H9 (cell line): ENCODE results near the gene EGLN1. TPM values are rescaled to one million over a fixed set of nuclear protein-coding genes. Genes with fewer than 3 reads are reported as not detected.

Experiments
- DNase-seq: peaks from one replicate; pipeline ENCODE4 v3.0.0-alpha.2; 2017
- H2AFZ ChIP-seq: one replicate; pipeline ENCODE4 v1.6.1; 2013; ENCODE audit warnings: mild to moderate bottlenecking, low read length, control low read depth, moderate library complexity
- H2AK5ac ChIP-seq: 2 replicates; pipeline ENCODE4 v1.6.1; 2013; ENCODE audit warnings: low read length, control low read depth, mixed read lengths; ENCODE audit not compliant: insufficient read length
- H2BK120ac ChIP-seq: one replicate; pipeline ENCODE4 v1.6.1; 2013; ENCODE audit warnings: low read depth, mild to moderate bottlenecking, low read length, control low read depth, inconsistent platforms; ENCODE audit not compliant: poor library complexity, severe bottlenecking
- H2BK12ac ChIP-seq: 2 replicates; pipeline ENCODE4 v1.6.1; 2013; ENCODE audit warnings: low read length, control low read depth, mixed read lengths, low read depth; ENCODE audit not compliant: insufficient read length
- H2BK15ac ChIP-seq: 2 replicates; pipeline ENCODE4 v1.6.1; 2013; ENCODE audit warnings: low read depth, low read length, control low read depth
- H2BK20ac ChIP-seq: one replicate; pipeline ENCODE4 v1.6.1; 2013; ENCODE audit warnings: low read depth, mild to moderate bottlenecking, low read length, control low read depth, inconsistent platforms; ENCODE audit not compliant: poor library complexity, severe bottlenecking
- H2BK5ac ChIP-seq: 2 replicates; pipeline ENCODE4 v1.6.1; 2013; ENCODE audit warnings: low read length, control low read depth, mixed read lengths; ENCODE audit not compliant: insufficient read length
- H3K14ac ChIP-seq: 2 replicates; pipeline ENCODE4 v1.6.1; 2013; ENCODE audit warnings: low read length, control low read depth; ENCODE audit not compliant: insufficient read depth
- H3K18ac ChIP-seq: 2 replicates; pipeline ENCODE4 v1.6.1; 2013; ENCODE audit warnings: low read depth, mild to moderate bottlenecking, mixed read lengths, low read length, control low read depth; ENCODE audit not compliant: insufficient read length
- H3K23ac ChIP-seq: 2 replicates; pipeline ENCODE4 v1.6.1; 2013; ENCODE audit warnings: low read length, control low read depth, mixed read lengths, low read depth; ENCODE audit not compliant: insufficient read length
- H3K23me2 ChIP-seq: 2 replicates; pipeline ENCODE4 v1.6.1; 2013; ENCODE audit warnings: low read depth, mild to moderate bottlenecking, mixed read lengths, low read length, control low read depth; ENCODE audit not compliant: insufficient read length, poor library complexity, severe bottlenecking
- H3K27ac ChIP-seq: 2 replicates; pipeline ENCODE4 v1.5.1; 2013; ENCODE audit warnings: low read length, control low read depth, mixed read lengths, low read depth; ENCODE audit not compliant: insufficient read length
- H3K27me3 ChIP-seq: 2 replicates; pipeline ENCODE4 v1.6.1; 2013; ENCODE audit warnings: low read length, control low read depth, inconsistent platforms; ENCODE audit not compliant: insufficient read depth
- H3K4ac ChIP-seq: 2 replicates; pipeline ENCODE4 v1.6.1; 2013; ENCODE audit warnings: low read depth, mild to moderate bottlenecking, control low read depth, inconsistent platforms, low read length, moderate library complexity
- H3K4me1 ChIP-seq: 2 replicates; pipeline ENCODE4 v1.6.1; 2013; ENCODE audit warnings: low read length, control low read depth, inconsistent platforms; ENCODE audit not compliant: insufficient read depth
- H3K4me2 ChIP-seq: 2 replicates; pipeline ENCODE4 v1.6.1; 2013; ENCODE audit warnings: low read length, control low read depth, mixed read lengths; ENCODE audit not compliant: insufficient read length, insufficient read depth
- H3K56ac ChIP-seq: 2 replicates; pipeline ENCODE4 v1.6.1; 2013; ENCODE audit warnings: low read depth, mild to moderate bottlenecking, mixed read lengths, low read length, control low read depth; ENCODE audit not compliant: insufficient read length
- H3K79me1 ChIP-seq: 2 replicates; pipeline ENCODE4 v1.6.1; 2013; ENCODE audit warnings: low read depth, mild to moderate bottlenecking, moderate library complexity, low read length, control low read depth, inconsistent platforms; ENCODE audit not compliant: insufficient read depth, poor library complexity, severe bottlenecking
- H3K79me2 ChIP-seq: 2 replicates; pipeline ENCODE4 v1.6.1; 2013; ENCODE audit warnings: low read length, control low read depth, inconsistent platforms; ENCODE audit not compliant: insufficient read depth
- H3K9ac ChIP-seq: 2 replicates; pipeline ENCODE4 v1.6.1; 2013; ENCODE audit warnings: low read length, control low read depth, mixed read lengths; ENCODE audit not compliant: insufficient read length; ENCODE audit errors: extremely low read depth
- H3K9me3 ChIP-seq: one replicate; pipeline ENCODE4 v1.6.1; 2013; ENCODE audit warnings: low read depth, low read length, inconsistent platforms; ENCODE audit not compliant: control insufficient read depth
- H3T11ph ChIP-seq: one replicate; pipeline ENCODE4 v1.6.1; 2013; ENCODE audit warnings: mild to moderate bottlenecking, low read length, control low read depth, inconsistent platforms
- H4K20me1 ChIP-seq: one replicate; pipeline ENCODE4 v1.6.1; 2013; ENCODE audit not compliant: control insufficient read depth, insufficient read length, insufficient read depth
- H4K5ac ChIP-seq: 2 replicates; pipeline ENCODE4 v1.6.1; 2013; ENCODE audit warnings: low read depth, mild to moderate bottlenecking, mixed read lengths, low read length, control low read depth; ENCODE audit not compliant: insufficient read length
- H4K8ac ChIP-seq: replicated peaks from 2 replicates; pipeline ENCODE4 v1.6.1; 2013; ENCODE audit warnings: low read length, control low read depth, mixed read lengths, low read depth; ENCODE audit not compliant: insufficient read length
- H4K91ac ChIP-seq: 2 replicates; pipeline ENCODE4 v1.6.1; 2013; ENCODE audit warnings: low read depth, mild to moderate bottlenecking, moderate library complexity, mixed read lengths, low read length, control low read depth; ENCODE audit not compliant: insufficient read length
- H3K27ac Mint-ChIP-seq, 3 experiments: 2 replicates in 2 of 3; 3 replicates in 1 of 3; pipeline ENCODE4 v1.8.0; 2020 to 2021; ENCODE audit warnings: mixed read lengths in 3 of 3, mild to moderate bottlenecking in 1 of 3, moderate library complexity in 1 of 3
- H3K27me3 Mint-ChIP-seq: 2 replicates; pipeline ENCODE4 v1.8.0; 2021; ENCODE audit warnings: low read depth, mild to moderate bottlenecking, moderate library complexity, mixed read lengths
- H3K36me3 Mint-ChIP-seq, 3 experiments: 2 replicates in 2 of 3; 3 replicates in 1 of 3; pipeline ENCODE4 v1.8.0; 2020 to 2021; ENCODE audit warnings: low read depth in 3 of 3, mixed read lengths in 3 of 3; ENCODE audit not compliant: insufficient read depth in 1 of 3
- H3K4me1 Mint-ChIP-seq, 2 experiments: 2 replicates each; pipeline ENCODE4 v1.8.0; 2020; ENCODE audit warnings: mixed read lengths in 2 of 2
- H3K4me3 Mint-ChIP-seq, 2 experiments: 2 replicates in 1 of 2; 3 replicates in 1 of 2; pipeline ENCODE4 v1.8.0; 2020 to 2021; ENCODE audit warnings: mild to moderate bottlenecking in 2 of 2, mixed read lengths in 2 of 2, moderate library complexity in 1 of 2
- H3K9me3 Mint-ChIP-seq, 2 experiments: 2 replicates in 1 of 2; 3 replicates in 1 of 2; pipeline ENCODE4 v1.8.0; 2020; ENCODE audit warnings: mild to moderate bottlenecking in 2 of 2, mixed read lengths in 2 of 2, moderate library complexity in 1 of 2
- WGBS: extraction: QIAGEN DNeasy Blood & Tissue Kit; methylation state at CpG from one replicate; pipeline ENCODE4 v1.1.7; 2013; ENCODE audit warnings: missing lambda C conversion rate, low lambda C conversion rate, mixed read lengths; ENCODE audit not compliant: insufficient read length; ENCODE audit errors: extremely low coverage; 5-methylcytosine and 5-hydroxymethylcytosine counted together
- total RNA-seq: library from RNA; stranded (reverse); gene quantifications from 2 replicates; pipeline ENCODE4 v1.2.1, GENCODE V29; 2021
- TF ChIP-seq, protein P1 (sequence below): fragments of 200-600 bp; sonication (generic); conservative IDR thresholded peaks from 3 replicates; pipeline ENCODE4 v1.8.0; 2021; ENCODE audit warnings: antibody characterized with exemption, mild to moderate bottlenecking

EGLN1 gene
- total RNA-seq, 1 experiment from 2014 or later = 8.4 TPM

DNA sequence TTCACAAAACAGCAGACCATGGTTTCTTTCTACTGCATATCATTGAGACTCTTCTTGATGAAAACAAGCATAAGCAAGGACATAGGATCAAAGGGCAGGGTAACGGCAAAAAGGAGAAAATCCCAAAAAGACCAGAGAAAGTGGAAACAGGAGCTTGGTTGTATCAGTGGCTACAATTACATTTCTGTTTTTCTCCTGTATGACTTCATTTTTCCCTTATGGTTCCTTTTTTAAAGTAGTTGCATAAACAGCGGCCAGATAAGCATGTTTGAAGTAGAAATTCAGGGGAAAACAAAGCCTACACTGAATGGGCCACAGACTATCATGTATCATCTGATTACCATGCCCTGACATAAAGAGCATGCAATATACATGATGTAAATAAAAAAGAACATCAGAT is 4.6 kb downstream of the EGLN1 start:
- H2BK20ac ChIP-seq = no peak overlapping the region
- H3K4me3 Mint-ChIP-seq = no peak overlapping the region
- no peak overlapping the region for H3K56ac ChIP-seq
- H3K27ac Mint-ChIP-seq = no peak overlapping the region
- no peak overlapping the region for H3T11ph ChIP-seq
- TF ChIP-seq, protein P1, sequence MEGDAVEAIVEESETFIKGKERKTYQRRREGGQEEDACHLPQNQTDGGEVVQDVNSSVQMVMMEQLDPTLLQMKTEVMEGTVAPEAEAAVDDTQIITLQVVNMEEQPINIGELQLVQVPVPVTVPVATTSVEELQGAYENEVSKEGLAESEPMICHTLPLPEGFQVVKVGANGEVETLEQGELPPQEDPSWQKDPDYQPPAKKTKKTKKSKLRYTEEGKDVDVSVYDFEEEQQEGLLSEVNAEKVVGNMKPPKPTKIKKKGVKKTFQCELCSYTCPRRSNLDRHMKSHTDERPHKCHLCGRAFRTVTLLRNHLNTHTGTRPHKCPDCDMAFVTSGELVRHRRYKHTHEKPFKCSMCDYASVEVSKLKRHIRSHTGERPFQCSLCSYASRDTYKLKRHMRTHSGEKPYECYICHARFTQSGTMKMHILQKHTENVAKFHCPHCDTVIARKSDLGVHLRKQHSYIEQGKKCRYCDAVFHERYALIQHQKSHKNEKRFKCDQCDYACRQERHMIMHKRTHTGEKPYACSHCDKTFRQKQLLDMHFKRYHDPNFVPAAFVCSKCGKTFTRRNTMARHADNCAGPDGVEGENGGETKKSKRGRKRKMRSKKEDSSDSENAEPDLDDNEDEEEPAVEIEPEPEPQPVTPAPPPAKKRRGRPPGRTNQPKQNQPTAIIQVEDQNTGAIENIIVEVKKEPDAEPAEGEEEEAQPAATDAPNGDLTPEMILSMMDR = no peak
- no peak overlapping the region for H4K91ac ChIP-seq
- DNase-seq = no peak
- H3K14ac ChIP-seq = no peak overlapping the region
- no peak overlapping the region for H3K9ac ChIP-seq
- peaks cover 28% of the 10 kb centered on the region for H3K27me3 ChIP-seq
- H3K27ac ChIP-seq = no peak overlapping the region
- no peak overlapping the region for H2BK120ac ChIP-seq
- no peaks in the 10 kb centered on the region for H3K36me3 Mint-ChIP-seq
- no peak overlapping the region for H3K18ac ChIP-seq
- no peak overlapping the region for H2AFZ ChIP-seq
- no peaks in the 10 kb centered on the region for H4K20me1 ChIP-seq
- H2BK12ac ChIP-seq = no peak overlapping the region
- no peaks in the 10 kb centered on the region for H3K79me2 ChIP-seq
- H3K4me1 Mint-ChIP-seq = peaks cover 24 to 27% of the 10 kb centered on the region in 2 experiments
- no peak overlapping the region for H2BK15ac ChIP-seq
- H3K4me2 ChIP-seq = no peak overlapping the region
- peaks cover 12% of the 10 kb centered on the region for H3K23me2 ChIP-seq
- H4K8ac ChIP-seq = no peak overlapping the region
- no peaks in the 10 kb centered on the region for H3K79me1 ChIP-seq
- no peaks in the 10 kb centered on the region for H3K9me3 Mint-ChIP-seq
- H2BK5ac ChIP-seq = no peak overlapping the region
- no peak overlapping the region for H3K4ac ChIP-seq
- H3K9me3 ChIP-seq = no peaks in the 10 kb centered on the region
- H3K23ac ChIP-seq = no peak overlapping the region
- H3K4me1 ChIP-seq = no peaks in the 10 kb centered on the region
- no peak overlapping the region for H2AK5ac ChIP-seq
- no CpG with 5 or more reads among the region's 2 CpGs for WGBS
- H3K27me3 Mint-ChIP-seq = peaks cover 38% of the 10 kb centered on the region
- no peak overlapping the region for H4K5ac ChIP-seq
